COLO668 (cell line): ENCODE results near the gene DR1.

Experiments
- DNase-seq: peaks from one replicate; lab custom pipeline; 2025; ENCODE audit not compliant: unreplicated experiment; lab: John Stamatoyannopoulos, UW

The DR1 gene

GRCh38 chr1:93345633-93346420, at the start of gene DR1:
Gene DR1, plus strand, starts transcription at chr1:93345907. Its CDS starts 739 bp downstream, at chr1:93346646.
- peak; percentile 96 for DNase-seq

GRCh38 chr1:93296555-93297154, 49.1 kb upstream of the DR1 start:
- no peak for DNase-seq

GRCh38 chr1:93301131-93301530, 44.6 kb upstream of the DR1 start:
- no peak for DNase-seq

GRCh38 chr1:93302078-93302477, 43.6 kb upstream of the DR1 start:
- no peak for DNase-seq

GRCh38 chr1:93304716-93305138, 41.0 kb upstream of the DR1 start:
- peak; percentile 50 for DNase-seq

- DNase-seq = no peak
Measured at GRCh38 chr1:93306920-93307319, 38.8 kb upstream of the DR1 start.

- no peak for DNase-seq
Measured at GRCh38 chr1:93313026-93313425, 32.7 kb upstream of the DR1 start.

- no peak for DNase-seq
Measured at GRCh38 chr1:93317207-93317606, 28.5 kb upstream of the DR1 start.

GRCh38 chr1:93317943-93318342, 27.8 kb upstream of the DR1 start:
- DNase-seq = no peak

GRCh38 chr1:93321720-93322119, 24.0 kb upstream of the DR1 start:
- DNase-seq = no peak

GRCh38 chr1:93322349-93322748, 23.4 kb upstream of the DR1 start:
- no peak for DNase-seq

- no peak for DNase-seq
Measured at GRCh38 chr1:93323185-93323820, 22.4 kb upstream of the DR1 start.

- DNase-seq = peak; percentile 34
Measured at GRCh38 chr1:93324486-93325464, 20.9 kb upstream of the DR1 start.

GRCh38 chr1:93328809-93329760, 16.6 kb upstream of the DR1 start:
- no peak for DNase-seq

- DNase-seq = no peak
Measured at GRCh38 chr1:93330196-93330595, 15.5 kb upstream of the DR1 start.

- DNase-seq = no peak
Measured at GRCh38 chr1:93330617-93331016, 15.1 kb upstream of the DR1 start.

- no peak for DNase-seq
Measured at GRCh38 chr1:93331412-93331811, 14.3 kb upstream of the DR1 start.

GRCh38 chr1:93332368-93332767, 13.3 kb upstream of the DR1 start:
- DNase-seq = no peak

- DNase-seq = no peak
Measured at GRCh38 chr1:93338387-93339146, 7.1 kb upstream of the DR1 start.
